Naive thymus-derived CD4-positive, alpha-beta T cell (primary cell): ENCODE data around the gene ARHGAP8. TPM values are rescaled to one million over a fixed set of nuclear protein-coding genes. Genes with fewer than 3 reads are reported as not detected.

Source experiments
- ATAC-seq: fragments of 150-1000 bp; cut with Tn5 transposase; 2 replicates; pipeline ENCODE4 v1.10.0; 2021; ENCODE audit warnings: mild to moderate bottlenecking, moderate library complexity
- CTCF ChIA-PET: fragments of 350-600 bp; sonication (Branson Sonifier 250); formaldehyde crosslinking; loops from one replicate; lab custom pipeline; 2021; ENCODE audit warnings: antibody characterized with exemption; lab: Charles Lee
- POLR2A ChIA-PET: fragments of 350-600 bp; sonication (Branson Sonifier 250); formaldehyde crosslinking; loops from one replicate; lab custom pipeline; 2021; ENCODE audit warnings: antibody characterized with exemption, inconsistent platforms; lab: Charles Lee
- DNase-seq, 9 donors: peaks; one replicate each; pipeline versions ENCODE4 v3.0.0 to v3.0.0-alpha.2; 2020 to 2022; ENCODE audit warnings: mixed read lengths in 1 of 9
- H3K27ac ChIP-seq: one replicate; pipeline ENCODE4 v1.7.0; 2013; ENCODE audit warnings: mild to moderate bottlenecking, low read depth, low read length, moderate library complexity
- H3K27me3 ChIP-seq, 2 donors: one replicate each; pipeline ENCODE4 v1.7.0; 2013; ENCODE audit warnings: low read length in 2 of 2, mild to moderate bottlenecking in 2 of 2, moderate library complexity in 2 of 2; ENCODE audit not compliant: control insufficient read depth in 2 of 2, insufficient read depth in 2 of 2
- H3K36me3 ChIP-seq, 3 experiments: 1 replicate in 2 of 3; 2 replicates in 1 of 3; pipeline ENCODE4 v1.7.0; 2013; ENCODE audit warnings: low read length in 3 of 3, mild to moderate bottlenecking in 3 of 3, moderate library complexity in 1 of 3; ENCODE audit not compliant: insufficient read depth in 3 of 3, control insufficient read depth in 2 of 3
- H3K4me1 ChIP-seq, 2 donors: one replicate each; pipeline ENCODE4 v1.7.0; 2013; ENCODE audit warnings: low read length in 2 of 2, mild to moderate bottlenecking in 2 of 2, moderate library complexity in 1 of 2; ENCODE audit not compliant: control insufficient read depth in 2 of 2, insufficient read depth in 2 of 2
- H3K4me3 ChIP-seq: 2 replicates; pipeline ENCODE4 v1.7.0; 2013; ENCODE audit warnings: mild to moderate bottlenecking, low read length
- H3K9me3 ChIP-seq, 3 experiments: 1 replicate in 2 of 3; 2 replicates in 1 of 3; pipeline ENCODE4 v1.7.0; 2013; ENCODE audit warnings: low read length in 3 of 3; ENCODE audit not compliant: control insufficient read depth in 2 of 3
- H3K27ac Mint-ChIP-seq, 9 donors: one replicate each; pipeline ENCODE4 v1.8.0; 2020 to 2022; ENCODE audit warnings: mixed read lengths in 9 of 9, mild to moderate bottlenecking in 8 of 9, moderate library complexity in 5 of 9, inconsistent platforms in 2 of 9
- H3K27me3 Mint-ChIP-seq, 5 donors: one replicate each; pipeline ENCODE4 v1.8.0; 2021 to 2022; ENCODE audit warnings: mixed read lengths in 5 of 5, mild to moderate bottlenecking in 1 of 5
- H3K36me3 Mint-ChIP-seq, 5 donors: one replicate each; pipeline ENCODE4 v1.8.0; 2020 to 2022; ENCODE audit warnings: mixed read lengths in 5 of 5, mild to moderate bottlenecking in 3 of 5, inconsistent platforms in 1 of 5
- H3K4me1 Mint-ChIP-seq, 7 donors: one replicate each; pipeline ENCODE4 v1.8.0; 2020 to 2022; ENCODE audit warnings: mixed read lengths in 7 of 7, mild to moderate bottlenecking in 3 of 7, inconsistent platforms in 1 of 7
- H3K4me3 Mint-ChIP-seq, 10 donors: one replicate each; pipeline ENCODE4 v1.8.0; 2020 to 2022; ENCODE audit warnings: mild to moderate bottlenecking in 10 of 10, mixed read lengths in 10 of 10, moderate library complexity in 6 of 10, inconsistent platforms in 2 of 10
- H3K9me3 Mint-ChIP-seq, 11 donors: one replicate each; pipeline ENCODE4 v1.8.0; 2020 to 2022; ENCODE audit warnings: mixed read lengths in 11 of 11, mild to moderate bottlenecking in 4 of 11, inconsistent platforms in 1 of 11, moderate library complexity in 1 of 11
- intact Hi-C, 2 donors: fragments of 100-400 bp; cut with micrococcal nuclease; formaldehyde crosslinking; loops; one replicate each; pipeline ENCODE4 v1.15.1; 2023
- polyA plus RNA-seq, 2 donors: library from polyadenylated mRNA; unstranded; fragments of 300-500 nt; fragmentation: Illumina TruSeq; gene quantifications; one replicate each; pipeline ENCODE4 v1.2.3, GENCODE V29; 2021
- total RNA-seq, 6 experiments: library from RNA in 5 of 6; stranded (reverse) in 5 of 6; gene quantifications; 1 replicate in 5 of 6; 2 replicates in 1 of 6; pipeline ENCODE4 v1.2.3 and lab custom pipeline; 2021 to 2026

The ARHGAP8 gene
- total and polyA plus RNA-seq, 7 experiments from 2014 or later, result 0.82 to 2.3 (median 1.5) TPM; not detected in 4

- CTCF ChIA-PET, result no interaction called here
- no peaks in the 10 kb centered on the region for H3K36me3 ChIP-seq
- H3K4me1 Mint-ChIP-seq, result no peaks in the 10 kb centered on the region
- H3K27ac ChIP-seq, result no peak overlapping the region
- intact Hi-C loops, result no loop called here
- POLR2A ChIA-PET, result no interaction called here
- peaks cover 11 to 31% (median 17%) of the 10 kb centered on the region in 11 donors for H3K9me3 Mint-ChIP-seq
- H3K27me3 Mint-ChIP-seq, result peaks cover 4 to 48% (median 40%) of the 10 kb centered on the region in 5 donors
- H3K27me3 ChIP-seq, result no peaks in the 10 kb centered on the region
- no peak overlapping the region for H3K4me3 Mint-ChIP-seq
- H3K9me3 ChIP-seq, result peaks cover 0 to under 1% (median 0%) of the 10 kb centered on the region in 3 experiments
- ATAC-seq (no peak), DNase-seq (no peak)
- H3K4me1 ChIP-seq, result no peaks in the 10 kb centered on the region
- no peak overlapping the region for H3K27ac Mint-ChIP-seq
- no peak overlapping the region for H3K4me3 ChIP-seq
- peaks cover 0 to 7% (median 3%) of the 10 kb centered on the region in 5 donors for H3K36me3 Mint-ChIP-seq
These were observed 154.7 kb downstream of the ARHGAP8 start for GRCh38 chr22:44906999-44907644.

GRCh38 chr22:44907765-44908737 lies 155.7 kb downstream of the ARHGAP8 start:
- peaks cover 0 to 7% (median 3%) of the 10 kb centered on the region in 5 donors for H3K36me3 Mint-ChIP-seq
- DNase-seq (no peak), ATAC-seq (no peak)
- POLR2A ChIA-PET, result no interaction called here
- H3K4me3 Mint-ChIP-seq, result no peak overlapping the region
- no peak overlapping the region for H3K27ac ChIP-seq
- no peaks in the 10 kb centered on the region for H3K36me3 ChIP-seq
- H3K9me3 ChIP-seq, result no peaks in the 10 kb centered on the region
- H3K27ac Mint-ChIP-seq, result no peak overlapping the region
- H3K9me3 Mint-ChIP-seq, result peaks cover 6 to 27% (median 15%) of the 10 kb centered on the region in 11 donors
- intact Hi-C loops, result no loop called here
- peaks cover 4 to 50% (median 33%) of the 10 kb centered on the region in 5 donors for H3K27me3 Mint-ChIP-seq
- no peaks in the 10 kb centered on the region for H3K4me1 ChIP-seq
- H3K4me1 Mint-ChIP-seq, result no peaks in the 10 kb centered on the region
- H3K27me3 ChIP-seq, result no peaks in the 10 kb centered on the region
- no peak overlapping the region for H3K4me3 ChIP-seq
- CTCF ChIA-PET, result no interaction called here

- DNase-seq, result no peak
- Mint-ChIP-seq H3K9me3 (peaks cover 6 to 26% (median 12%) of the 10 kb centered on the region in 11 donors), H3K4me1 (no peaks in the 10 kb centered on the region), H3K27ac (no peak overlapping the region), H3K36me3 (peaks cover 0 to 7% (median 3%) of the 10 kb centered on the region in 5 donors), H3K27me3 (peaks cover 2 to 41% (median 27%) of the 10 kb centered on the region in 5 donors), H3K4me3 (no peak overlapping the region)
- Histone ChIP-seq H3K36me3 (no peaks in the 10 kb centered on the region), H3K9me3 (no peaks in the 10 kb centered on the region), H3K4me3 (no peak overlapping the region), H3K27me3 (no peaks in the 10 kb centered on the region), H3K4me1 (no peaks in the 10 kb centered on the region), H3K27ac (no peak overlapping the region)
- intact Hi-C loops, result no loop called here
- ChIA-PET POLR2A (no interaction called here), CTCF (no interaction called here)
- ATAC-seq, result no peak
These were observed 156.9 kb downstream of the ARHGAP8 start for GRCh38 chr22:44909241-44909640.

Other genes starting within 250 kb of the ARHGAP8 start
- gene PRR5, start 50.4 kb upstream of the ARHGAP8 start, total RNA-seq, result 10 to 100 TPM; 19.6 to 49.1 (median 44.4) TPM
- gene PRR5, start 50.4 kb upstream of the ARHGAP8 start, polyA plus RNA-seq, result 10 to 100 TPM; 19.6 to 29.6 TPM